Chondrocyte (in vitro differentiated cells): Measurements from ENCODE around the gene SAMD5. TPM values are rescaled to one million over a fixed set of nuclear protein-coding genes. Genes with fewer than 3 reads are reported as not detected.

Experiments
- DNase-seq: peaks from one replicate; pipeline ENCODE4 v3.0.0; 2021; ENCODE audit warnings: mixed read lengths, low spot score
- H3K27ac Mint-ChIP-seq: one replicate; pipeline ENCODE4 v1.8.0; 2021; ENCODE audit warnings: mild to moderate bottlenecking, moderate library complexity, mixed read lengths; ENCODE audit not compliant: unreplicated experiment
- H3K27me3 Mint-ChIP-seq: 2 replicates; pipeline ENCODE4 v1.8.0; 2021; ENCODE audit warnings: low read depth, mixed read lengths
- H3K36me3 Mint-ChIP-seq: 2 replicates; pipeline ENCODE4 v1.8.0; 2021; ENCODE audit warnings: low read depth, mixed read lengths
- H3K4me1 Mint-ChIP-seq: 2 replicates; pipeline ENCODE4 v1.8.0; 2021; ENCODE audit warnings: low read depth, mild to moderate bottlenecking, mixed read lengths
- H3K4me3 Mint-ChIP-seq: one replicate; pipeline ENCODE4 v1.8.0; 2021; ENCODE audit warnings: mild to moderate bottlenecking, moderate library complexity, mixed read lengths; ENCODE audit not compliant: unreplicated experiment
- H3K9me3 Mint-ChIP-seq: 2 replicates; pipeline ENCODE4 v1.8.0; 2021; ENCODE audit warnings: low read depth, mixed read lengths
- CTCF ChIP-seq: fragments of 200-600 bp; sonication (generic); IDR thresholded peaks from 2 replicates; pipeline ENCODE4 v1.5.0; 2021; ENCODE audit warnings: antibody characterized with exemption, mild to moderate bottlenecking, moderate library complexity
- total RNA-seq: library from RNA; stranded (reverse); gene quantifications from 3 replicates; pipeline ENCODE4 v1.2.1, GENCODE V29; 2021

SAMD5 gene
- total RNA-seq, 1 donor from 2014 or later = 9.2 TPM

DNA sequence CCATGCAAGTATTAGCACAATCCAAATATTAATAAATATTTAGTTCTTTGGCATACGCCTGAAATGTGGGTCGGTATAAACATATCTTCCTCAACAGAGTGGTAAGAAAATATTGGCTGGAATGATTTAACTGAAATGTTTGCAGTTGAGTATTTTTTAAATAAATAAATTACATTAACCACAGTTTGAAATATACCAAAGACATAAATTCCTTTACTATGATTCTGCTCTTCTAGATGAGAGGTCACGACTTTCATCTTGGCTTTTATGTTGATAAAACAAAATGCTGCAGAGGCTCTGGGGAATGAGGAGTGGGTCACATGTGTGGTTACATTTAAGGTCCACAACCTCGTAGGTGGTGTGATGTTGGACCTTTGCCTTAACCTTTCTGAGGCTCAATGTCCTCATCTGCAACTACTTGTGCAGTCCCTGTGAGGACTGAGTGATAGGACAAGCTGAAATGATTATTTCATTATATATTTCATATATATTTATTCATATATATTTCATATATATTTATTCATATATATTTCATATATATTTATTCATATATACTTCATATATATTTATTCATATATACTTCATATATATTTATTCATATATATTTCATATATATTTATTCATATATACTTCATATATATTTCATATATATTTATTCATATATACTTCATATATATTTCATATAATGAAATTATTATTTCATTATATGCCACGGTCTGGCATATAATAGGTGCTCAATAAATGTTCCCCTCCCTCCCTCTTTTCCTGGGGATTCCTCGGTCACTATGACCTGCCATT is 107.4 kb downstream of the SAMD5 start:
- no peak for TF ChIP-seq CTCF
- Mint-ChIP-seq H3K4me1 (peaks cover 27% of the 10 kb centered on the region), H3K4me3 (no peak overlapping the region), H3K27ac (no peak overlapping the region), H3K27me3 (no peaks in the 10 kb centered on the region), H3K9me3 (no peaks in the 10 kb centered on the region), H3K36me3 (no peaks in the 10 kb centered on the region)
- no peak for DNase-seq

- H3K4me1 Mint-ChIP-seq = peaks cover 27% of the 10 kb centered on the region
- H3K27me3 Mint-ChIP-seq = no peaks in the 10 kb centered on the region
- H3K9me3 Mint-ChIP-seq = no peaks in the 10 kb centered on the region
- H3K4me3 Mint-ChIP-seq = no peak overlapping the region
- no peak for DNase-seq
- no peak overlapping the region for H3K27ac Mint-ChIP-seq
- no peaks in the 10 kb centered on the region for H3K36me3 Mint-ChIP-seq
- no peak for TF ChIP-seq CTCF
Measured at GRCh38 chr6:147617366-147617765, 108.9 kb downstream of the SAMD5 start.

DNA sequence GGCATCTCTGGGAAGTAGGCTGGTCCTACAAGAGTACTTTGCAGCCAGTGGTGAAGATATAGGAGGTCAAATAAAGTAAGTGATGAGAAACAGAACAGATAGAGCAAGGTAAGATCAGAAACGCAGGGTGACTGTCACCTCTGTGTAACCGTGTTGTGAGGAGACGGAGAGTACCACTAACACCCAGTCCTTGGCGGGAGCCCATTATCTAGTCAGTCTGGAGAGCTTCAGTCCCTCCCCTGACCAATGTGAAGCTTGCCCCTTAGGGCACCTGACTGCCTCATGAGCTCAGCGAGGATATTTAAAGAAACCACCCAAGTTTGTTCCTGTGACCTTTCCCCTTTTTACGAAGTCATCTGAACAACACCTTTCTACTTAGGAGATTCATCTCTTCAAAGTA is 110.0 kb downstream of the SAMD5 start:
- H3K27ac Mint-ChIP-seq = no peak overlapping the region
- peaks cover 29% of the 10 kb centered on the region for H3K4me1 Mint-ChIP-seq
- no peaks in the 10 kb centered on the region for H3K27me3 Mint-ChIP-seq
- no peaks in the 10 kb centered on the region for H3K9me3 Mint-ChIP-seq
- TF ChIP-seq CTCF = no peak
- no peak overlapping the region for H3K4me3 Mint-ChIP-seq
- no peaks in the 10 kb centered on the region for H3K36me3 Mint-ChIP-seq
- no peak for DNase-seq

DNA sequence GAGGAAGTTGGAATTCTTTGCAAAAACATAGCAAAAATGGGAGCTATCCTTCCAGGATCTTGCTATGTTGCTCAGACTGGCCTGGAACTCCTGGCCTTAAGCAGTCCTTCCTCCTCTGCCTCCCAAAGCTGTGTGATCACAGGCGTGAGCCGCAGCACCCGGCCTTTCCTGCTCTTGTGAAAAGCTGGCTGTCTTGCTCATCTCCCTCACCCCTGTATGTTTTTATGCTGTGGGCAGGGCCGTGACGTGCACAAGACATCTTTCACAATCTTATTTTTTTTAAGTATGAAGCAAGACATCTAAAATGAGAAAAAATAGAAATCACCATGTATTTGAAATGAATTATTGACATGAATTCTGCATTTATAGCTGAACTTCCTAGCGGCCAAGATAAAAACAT is 110.4 kb downstream of the SAMD5 start:
- Mint-ChIP-seq H3K27ac (no peak overlapping the region), H3K4me3 (no peak overlapping the region)

More for the DNA sequence above, 110.4 kb downstream of the SAMD5 start:
- TF ChIP-seq CTCF = no peak
- Mint-ChIP-seq H3K9me3 (no peaks in the 10 kb centered on the region), H3K36me3 (no peaks in the 10 kb centered on the region), H3K27me3 (no peaks in the 10 kb centered on the region), H3K4me1 (peaks cover 28% of the 10 kb centered on the region)
- no peak for DNase-seq
